ENCODE results near the gene ZNF341. TPM values are rescaled to one million over a fixed set of nuclear protein-coding genes. Genes with fewer than 3 reads are reported as not detected.

ZNF341 gene
- total RNA-seq, 2 experiments from 2014 or later, result 5.8 to 6.8 TPM

DNA sequence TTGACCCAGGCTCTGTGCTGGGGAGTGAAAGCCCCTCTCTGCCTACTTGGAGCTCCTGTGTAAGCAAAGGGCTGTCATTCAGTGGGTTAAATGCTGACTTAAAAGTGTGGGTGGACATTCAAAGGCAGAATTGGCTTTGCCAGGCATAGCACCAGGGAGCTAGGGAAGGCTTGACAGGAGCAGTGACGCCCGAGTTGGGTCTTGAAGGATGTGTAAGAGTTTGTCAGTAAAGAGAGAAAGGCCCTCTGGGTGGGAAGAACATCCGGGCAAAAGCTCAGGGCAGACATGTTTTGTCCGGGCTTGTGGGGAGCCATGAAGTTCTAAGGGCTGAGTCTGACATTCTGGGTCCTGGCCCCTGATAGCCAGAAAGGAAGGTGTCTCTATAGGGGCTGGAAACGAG lies 51.5 kb downstream of the ZNF341 start:
- Mint-ChIP-seq H3K4me3 (no peak overlapping the region), H3K9me3 (no peaks in the 10 kb centered on the region), H3K4me1 (ENCODE audit: low read depth) (peaks cover 10% of the 10 kb centered on the region), H3K27me3 (ENCODE audit: low read depth) (no peaks in the 10 kb centered on the region), H3K27ac (no peak overlapping the region), H3K36me3 (ENCODE audit: low read depth) (peaks cover 9% of the 10 kb centered on the region)
- no peak for DNase-seq
- CTCF ChIA-PET, result no interaction called here
- intact Hi-C loops (cut with micrococcal nuclease), result no loop called here

DNA sequence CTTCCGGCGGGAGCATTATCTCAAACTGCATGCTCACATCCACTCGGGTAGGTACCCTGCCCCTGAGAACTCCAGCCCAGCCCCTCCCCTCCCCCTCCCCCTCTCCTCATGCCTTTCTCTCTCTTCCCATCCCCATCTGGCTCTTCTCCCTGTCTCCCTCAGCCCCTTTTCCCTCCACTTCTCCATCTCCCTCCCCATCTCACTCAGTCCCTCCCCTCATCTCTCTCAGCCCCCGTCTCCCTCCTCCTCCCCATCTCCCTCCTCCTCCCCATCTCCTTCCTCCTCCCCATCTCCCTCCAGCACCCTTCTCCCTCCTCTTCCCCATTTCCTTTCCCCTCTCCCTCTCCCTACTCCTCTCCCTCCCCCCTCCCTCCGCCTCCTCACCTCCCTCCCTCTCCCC lies 52.0 kb downstream of the ZNF341 start:
- Mint-ChIP-seq H3K9me3 (no peaks in the 10 kb centered on the region), H3K4me1 (ENCODE audit: low read depth) (peaks cover 5% of the 10 kb centered on the region), H3K36me3 (ENCODE audit: low read depth) (peaks cover 10% of the 10 kb centered on the region), H3K27me3 (ENCODE audit: low read depth) (no peaks in the 10 kb centered on the region), H3K4me3 (no peak overlapping the region), H3K27ac (no peak overlapping the region)
- DNase-seq, result no peak
- CTCF ChIA-PET, result no interaction called here
- intact Hi-C loops (cut with micrococcal nuclease), result no loop called here

DNA sequence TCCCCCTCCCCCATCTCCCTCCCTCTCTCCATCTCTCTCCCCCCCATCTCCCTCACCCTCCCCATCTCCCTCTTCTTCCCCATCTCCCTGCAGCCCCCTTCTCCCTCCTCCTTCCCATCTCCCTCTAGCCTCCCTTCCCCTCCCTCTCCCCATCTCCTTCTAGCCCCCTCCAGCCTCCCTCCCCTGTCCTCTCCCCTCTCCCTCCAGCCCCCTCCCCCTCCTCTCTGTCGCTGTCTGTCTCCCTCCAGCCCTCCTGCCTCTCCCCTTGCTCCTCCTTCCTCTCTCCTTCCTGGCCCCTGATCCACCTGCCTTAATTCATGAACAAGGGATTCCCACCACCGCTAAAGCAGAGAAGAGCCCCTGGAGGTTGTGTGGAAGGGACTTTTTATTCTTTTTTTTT lies 52.4 kb downstream of the ZNF341 start:
- H3K36me3 Mint-ChIP-seq (ENCODE audit: low read depth), result peaks cover 8% of the 10 kb centered on the region
- H3K27ac Mint-ChIP-seq, result no peak overlapping the region

DNA sequence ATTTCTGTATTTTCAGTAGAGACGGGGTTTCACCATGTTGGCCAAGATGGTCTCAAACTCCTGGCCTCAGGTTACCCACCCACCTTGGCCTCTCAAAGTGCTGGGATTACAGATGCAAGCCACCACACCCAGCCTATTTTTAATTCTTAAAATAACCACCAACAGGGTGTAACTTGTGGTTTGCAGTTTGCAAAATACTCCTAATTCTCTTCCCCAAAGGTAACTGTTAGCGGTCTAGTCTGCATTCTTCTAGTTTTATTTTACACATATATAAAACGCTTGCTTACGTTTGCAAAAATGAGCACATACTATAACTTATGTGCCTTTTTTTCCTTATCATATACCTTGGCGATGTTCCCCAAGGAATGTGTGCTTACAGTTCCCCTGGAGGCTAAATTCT lies 53.7 kb downstream of the ZNF341 start:
- no peak for DNase-seq
- no peak overlapping the region for H3K27ac Mint-ChIP-seq
- no peaks in the 10 kb centered on the region for H3K4me1 Mint-ChIP-seq (ENCODE audit: low read depth)
- no peaks in the 10 kb centered on the region for H3K27me3 Mint-ChIP-seq (ENCODE audit: low read depth)
- CTCF ChIA-PET, result no interaction called here
- H3K4me3 Mint-ChIP-seq, result no peak overlapping the region
- H3K9me3 Mint-ChIP-seq, result no peaks in the 10 kb centered on the region
- intact Hi-C loops (cut with micrococcal nuclease), result no loop called here
- peaks cover 12% of the 10 kb centered on the region for H3K36me3 Mint-ChIP-seq (ENCODE audit: low read depth)

More for the DNA sequence above, 52.4 kb downstream of the ZNF341 start:
- CTCF ChIA-PET, result no interaction called here
- peaks cover under 1% of the 10 kb centered on the region for H3K4me1 Mint-ChIP-seq (ENCODE audit: low read depth)
- intact Hi-C loops (cut with micrococcal nuclease), result no loop called here
- DNase-seq, result no peak
- H3K27me3 Mint-ChIP-seq (ENCODE audit: low read depth), result no peaks in the 10 kb centered on the region
- no peak overlapping the region for H3K4me3 Mint-ChIP-seq
- no peaks in the 10 kb centered on the region for H3K9me3 Mint-ChIP-seq

DNA sequence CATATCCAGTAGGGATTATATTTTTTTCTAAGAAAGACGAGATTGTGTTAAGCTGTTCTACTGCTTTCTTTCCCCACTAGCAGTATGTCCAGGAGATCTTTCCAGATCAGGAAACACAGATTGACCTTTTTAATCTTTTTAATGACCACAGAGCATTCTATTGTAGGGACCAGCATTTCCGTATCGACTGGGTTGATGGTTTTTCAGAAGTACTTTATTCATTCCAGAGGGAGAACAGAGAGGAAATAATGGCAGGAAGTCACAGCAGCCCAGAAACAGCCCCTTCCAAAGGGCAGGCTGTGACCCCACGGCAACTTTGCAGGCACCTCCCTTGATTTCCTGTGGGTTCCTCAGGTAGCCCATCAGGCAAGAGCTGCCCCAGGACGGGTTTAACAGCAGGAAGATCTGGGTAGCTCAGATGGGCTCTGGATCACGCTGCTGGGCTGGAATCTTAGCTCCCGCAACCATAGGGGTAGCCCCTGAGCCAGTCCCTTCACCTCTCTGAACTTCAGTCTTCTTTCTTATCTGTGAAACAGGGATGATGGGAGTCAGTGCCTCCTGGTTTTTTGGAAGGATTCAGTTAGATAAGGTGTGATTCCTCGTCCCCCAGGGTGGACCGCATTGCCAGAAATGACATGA lies 55.6 kb downstream of the ZNF341 start:
- H3K4me1 Mint-ChIP-seq (ENCODE audit: low read depth), result no peaks in the 10 kb centered on the region
- intact Hi-C loops (cut with micrococcal nuclease), result no loop called here
- H3K36me3 Mint-ChIP-seq (ENCODE audit: low read depth), result peaks cover 13% of the 10 kb centered on the region
- H3K27ac Mint-ChIP-seq, result no peak overlapping the region
- CTCF ChIA-PET, result no interaction called here
- no peak overlapping the region for H3K4me3 Mint-ChIP-seq
- no peaks in the 10 kb centered on the region for H3K27me3 Mint-ChIP-seq (ENCODE audit: low read depth)
- no peak for DNase-seq
- no peaks in the 10 kb centered on the region for H3K9me3 Mint-ChIP-seq

DNA sequence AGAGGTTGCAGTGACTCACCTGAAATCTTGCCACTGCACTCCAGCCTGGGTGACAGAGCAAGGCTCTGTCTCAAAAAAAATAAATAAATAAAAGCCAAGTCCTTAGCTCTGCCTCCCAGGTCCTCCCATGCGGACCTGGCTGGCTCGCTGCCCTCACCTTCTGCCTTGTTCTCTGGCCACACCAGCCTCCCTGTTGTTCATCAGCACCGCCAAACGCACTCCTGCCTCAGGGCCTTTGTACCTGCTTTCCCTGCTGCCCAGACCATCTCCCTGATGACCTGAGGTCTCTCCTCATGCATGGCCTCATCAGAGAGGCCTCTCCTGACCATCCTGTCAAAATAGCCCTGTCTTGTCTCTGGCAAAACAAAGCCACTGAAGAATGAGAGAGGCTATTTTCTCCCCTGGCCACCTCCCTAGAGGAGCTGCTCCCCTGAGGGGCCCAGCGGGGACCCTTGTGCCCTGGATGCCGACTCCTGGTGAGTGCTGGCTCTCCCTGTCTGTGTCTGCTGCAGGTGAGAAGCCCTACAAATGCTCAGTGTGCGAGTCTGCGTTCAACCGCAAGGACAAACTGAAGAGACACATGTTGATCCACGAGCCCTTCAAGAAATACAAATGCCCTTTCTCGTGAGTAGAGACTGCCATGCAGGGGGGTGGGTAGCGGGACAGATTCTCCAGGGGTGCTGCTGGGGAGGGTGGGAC lies 56.7 kb downstream of the ZNF341 start:
- Mint-ChIP-seq H3K27ac (no peak overlapping the region), H3K9me3 (no peaks in the 10 kb centered on the region), H3K4me3 (no peak overlapping the region), H3K4me1 (ENCODE audit: low read depth) (no peaks in the 10 kb centered on the region), H3K27me3 (ENCODE audit: low read depth) (no peaks in the 10 kb centered on the region), H3K36me3 (ENCODE audit: low read depth) (peaks cover 10% of the 10 kb centered on the region)
- CTCF ChIA-PET, result interaction anchor here (0.7 kb wide), 1 partner anchor 98 kb away, joined by 3 read pairs; no protein-coding TSS in a partner anchor
- no peak for DNase-seq
- intact Hi-C loops (cut with micrococcal nuclease), result no loop called here

DNA sequence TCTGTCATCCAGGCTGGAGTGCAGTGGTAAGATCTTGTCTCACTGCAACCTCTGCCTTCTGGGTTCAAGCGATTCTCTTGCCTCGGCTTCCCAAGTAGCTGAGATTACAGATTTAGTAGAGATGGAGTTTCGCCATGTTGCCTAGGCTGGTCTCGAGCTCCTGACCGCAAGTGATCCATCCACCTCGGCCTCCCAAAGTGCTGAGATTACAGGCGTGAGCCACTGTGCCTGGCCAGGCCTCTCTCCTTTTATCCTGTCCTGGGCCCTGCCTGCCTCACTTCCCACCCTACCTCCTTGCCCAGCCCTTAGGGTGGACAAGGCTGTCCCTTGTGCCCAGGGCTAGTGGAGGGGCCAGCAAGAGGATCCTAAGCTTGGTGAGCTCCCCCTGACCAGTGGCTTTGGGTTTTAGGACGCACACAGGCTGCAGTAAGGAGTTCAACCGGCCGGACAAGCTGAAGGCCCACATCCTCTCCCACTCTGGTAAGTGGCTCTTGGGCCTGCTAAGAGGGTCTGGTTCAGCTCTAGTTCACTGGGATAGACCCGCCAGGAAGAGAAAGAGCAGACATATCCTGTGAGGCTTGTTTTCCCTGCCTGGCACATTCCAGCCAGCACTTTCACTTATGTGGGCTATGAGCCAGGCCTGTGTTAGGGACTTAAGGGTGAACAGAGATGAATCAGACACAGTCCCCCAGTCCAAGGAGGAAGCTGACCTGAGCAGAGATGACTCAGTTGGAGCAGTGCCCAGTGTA lies 57.5 kb downstream of the ZNF341 start:
- Mint-ChIP-seq H3K27me3 (ENCODE audit: low read depth) (no peaks in the 10 kb centered on the region), H3K36me3 (ENCODE audit: low read depth) (peaks cover 10% of the 10 kb centered on the region), H3K9me3 (no peaks in the 10 kb centered on the region), H3K4me1 (ENCODE audit: low read depth) (no peaks in the 10 kb centered on the region), H3K4me3 (no peak overlapping the region), H3K27ac (no peak overlapping the region)
- no peak for DNase-seq
- intact Hi-C loops (cut with micrococcal nuclease), result no loop called here
- CTCF ChIA-PET, result interaction anchor here (0.6 to 0.8 kb wide), 3 partner anchors 97 to 126 kb away, joined by 3 read pairs; no protein-coding TSS in a partner anchor

DNA sequence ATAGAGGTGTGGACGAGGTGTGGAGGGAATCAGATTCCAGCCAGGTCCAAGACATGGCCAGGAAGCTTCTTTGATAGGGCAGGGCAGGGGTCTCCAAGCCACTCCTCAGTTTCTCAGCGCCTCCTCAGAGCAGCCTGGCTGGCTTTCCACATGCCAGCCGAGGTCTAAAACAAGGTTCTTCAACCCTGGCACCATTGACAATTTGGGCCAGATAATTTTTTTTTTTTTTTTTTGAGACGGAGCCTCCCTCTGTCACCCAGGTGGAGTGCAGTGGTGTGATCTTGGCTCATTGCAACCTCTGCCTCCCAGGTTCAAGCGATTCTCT lies 58.0 kb downstream of the ZNF341 start:
- CTCF ChIA-PET, result interaction anchor here (0.6 to 0.8 kb wide), 2 partner anchors 115 to 125 kb away, joined by 3 read pairs; no protein-coding TSS in a partner anchor
- H3K27me3 Mint-ChIP-seq (ENCODE audit: low read depth), result no peaks in the 10 kb centered on the region
- DNase-seq, result no peak
- intact Hi-C loops (cut with micrococcal nuclease), result loop anchor here (5.0 kb wide), 1 partner anchor 52 kb away; no protein-coding TSS in a partner anchor
- no peaks in the 10 kb centered on the region for H3K4me1 Mint-ChIP-seq (ENCODE audit: low read depth)
- peaks cover 10% of the 10 kb centered on the region for H3K36me3 Mint-ChIP-seq (ENCODE audit: low read depth)
- H3K9me3 Mint-ChIP-seq, result no peaks in the 10 kb centered on the region
- no peak overlapping the region for H3K27ac Mint-ChIP-seq
- no peak overlapping the region for H3K4me3 Mint-ChIP-seq

DNA sequence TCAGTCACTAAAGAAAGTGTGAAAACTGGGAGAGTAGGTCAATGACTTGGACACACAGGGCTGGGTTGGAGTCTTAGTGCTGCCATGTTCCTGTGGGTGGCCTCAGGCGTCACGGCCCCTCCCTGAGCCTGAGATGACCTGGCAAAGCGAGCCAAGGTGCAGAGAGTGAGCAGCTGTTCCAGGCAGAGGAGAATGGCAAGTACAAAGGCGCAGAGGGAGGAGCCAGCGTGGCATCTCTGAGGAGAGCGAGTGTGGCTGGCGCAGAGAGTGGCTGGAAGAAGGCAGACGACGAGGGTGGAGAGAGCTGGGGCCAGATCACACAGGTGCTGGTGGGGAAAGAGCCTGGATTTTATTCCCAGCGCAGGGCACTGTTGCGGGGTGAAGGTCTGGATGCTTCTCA lies 58.8 kb downstream of the ZNF341 start:
- H3K4me3 Mint-ChIP-seq, result no peak overlapping the region
- peaks cover 10% of the 10 kb centered on the region for H3K36me3 Mint-ChIP-seq (ENCODE audit: low read depth)
- H3K4me1 Mint-ChIP-seq (ENCODE audit: low read depth), result no peaks in the 10 kb centered on the region
- CTCF ChIA-PET, result interaction anchor here (1.5 to 4.3 kb wide), 2 partner anchors 121 to 124 kb away, joined by 4 to 25 read pairs; no protein-coding TSS in a partner anchor
- no peaks in the 10 kb centered on the region for H3K27me3 Mint-ChIP-seq (ENCODE audit: low read depth)
- DNase-seq, result no peak
- H3K9me3 Mint-ChIP-seq, result no peaks in the 10 kb centered on the region
- intact Hi-C loops (cut with micrococcal nuclease), result loop anchor here (5.0 kb wide), 1 partner anchor 52 kb away; no protein-coding TSS in a partner anchor
- H3K27ac Mint-ChIP-seq, result no peak overlapping the region

DNA sequence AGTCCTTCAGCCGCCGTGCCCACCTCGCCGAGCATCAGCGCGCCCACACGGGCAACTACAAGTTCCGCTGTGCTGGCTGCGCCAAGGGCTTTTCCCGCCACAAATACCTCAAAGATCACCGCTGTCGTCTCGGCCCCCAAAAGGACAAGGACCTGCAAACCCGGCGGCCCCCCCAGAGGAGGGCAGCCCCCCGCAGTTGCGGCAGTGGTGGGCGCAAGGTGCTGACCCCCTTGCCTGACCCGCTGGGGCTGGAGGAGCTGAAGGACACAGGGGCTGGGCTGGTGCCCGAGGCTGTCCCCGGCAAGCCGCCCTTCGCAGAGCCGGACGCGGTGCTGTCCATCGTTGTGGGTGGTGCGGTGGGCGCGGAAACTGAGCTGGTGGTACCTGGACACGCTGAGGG lies 59.2 kb downstream of the ZNF341 start:
- no peak overlapping the region for H3K4me3 Mint-ChIP-seq
- CTCF ChIA-PET, result interaction anchor here (1.1 to 4.3 kb wide), 6 partner anchors 12 to 124 kb away, joined by 4 to 25 read pairs (median 6); no protein-coding TSS in a partner anchor
- intact Hi-C loops (cut with micrococcal nuclease), result loop anchor here (5.0 kb wide), 1 partner anchor 51 kb away; no protein-coding TSS in a partner anchor
- no peak overlapping the region for H3K27ac Mint-ChIP-seq
- peaks cover 10% of the 10 kb centered on the region for H3K36me3 Mint-ChIP-seq (ENCODE audit: low read depth)
- no peak for DNase-seq
- H3K4me1 Mint-ChIP-seq (ENCODE audit: low read depth), result no peaks in the 10 kb centered on the region
- no peaks in the 10 kb centered on the region for H3K9me3 Mint-ChIP-seq
- H3K27me3 Mint-ChIP-seq (ENCODE audit: low read depth), result no peaks in the 10 kb centered on the region

DNA sequence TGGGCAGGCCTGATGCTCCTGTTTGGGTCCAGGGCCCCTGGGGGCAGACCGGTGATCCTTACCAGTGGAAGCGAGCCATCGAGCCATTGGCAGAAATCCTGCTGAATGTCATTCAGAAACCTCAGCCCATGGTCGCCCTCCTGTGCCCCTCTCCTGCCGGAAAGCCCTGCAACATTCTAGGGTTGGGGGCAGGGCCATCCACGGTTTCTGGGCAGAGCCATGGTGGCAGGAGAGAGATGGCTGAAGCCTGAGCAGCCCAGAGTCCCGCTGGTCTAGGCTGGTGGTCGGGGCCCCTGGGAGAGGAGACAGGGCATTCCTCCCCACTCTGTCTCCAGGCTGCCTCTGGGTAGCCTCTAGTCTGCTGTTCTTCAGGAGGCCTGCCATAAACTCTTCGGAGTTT lies 59.7 kb downstream of the ZNF341 start:
- Mint-ChIP-seq H3K4me3 (no peak overlapping the region), H3K4me1 (ENCODE audit: low read depth) (no peaks in the 10 kb centered on the region), H3K27me3 (ENCODE audit: low read depth) (no peaks in the 10 kb centered on the region), H3K27ac (no peak overlapping the region), H3K9me3 (no peaks in the 10 kb centered on the region), H3K36me3 (ENCODE audit: low read depth) (peaks cover 10% of the 10 kb centered on the region)
- CTCF ChIA-PET, result interaction anchor here (0.6 to 4.3 kb wide), 22 partner anchors 10 to 386 kb away, joined by 3 to 25 read pairs (median 4); partner anchors contain the start of gene CHMP4B
- intact Hi-C loops (cut with micrococcal nuclease), result loop anchor here (5.0 kb wide), 1 partner anchor 51 kb away; no protein-coding TSS in a partner anchor
- DNase-seq, result no peak

DNA sequence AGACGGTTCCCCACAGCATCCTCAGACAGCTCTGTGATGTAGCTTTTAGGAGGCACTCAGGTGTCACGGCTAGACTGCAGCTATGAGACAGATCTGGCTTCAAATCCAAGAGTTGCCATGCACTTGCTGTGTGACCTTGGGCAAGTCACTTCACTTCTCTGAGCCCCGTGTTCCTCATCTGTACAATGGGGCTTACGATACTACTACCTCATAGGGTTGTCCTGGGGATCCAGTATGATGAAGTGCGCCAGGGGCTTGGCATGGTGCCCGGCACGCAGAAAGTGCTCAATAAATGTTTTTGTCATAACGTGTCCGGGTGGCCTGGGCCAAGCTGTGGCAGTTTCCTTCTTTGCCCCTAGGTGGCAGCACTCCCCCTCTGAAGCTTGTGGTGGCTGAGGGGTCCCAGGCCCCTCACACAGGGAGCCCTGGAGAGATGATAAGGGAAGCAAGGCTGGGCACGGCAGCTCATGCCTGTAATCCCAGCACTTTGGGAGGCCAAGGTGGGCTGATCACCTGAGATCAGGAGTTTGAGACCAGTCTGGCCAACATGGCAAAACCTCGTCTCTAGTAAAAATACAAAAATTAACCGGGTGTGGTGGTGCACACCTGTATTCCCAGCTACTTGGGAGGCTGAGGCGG lies 60.3 kb downstream of the ZNF341 start:
- Mint-ChIP-seq H3K4me3 (no peak overlapping the region), H3K9me3 (no peaks in the 10 kb centered on the region), H3K36me3 (ENCODE audit: low read depth) (peaks cover 10% of the 10 kb centered on the region), H3K27ac (no peak overlapping the region), H3K4me1 (ENCODE audit: low read depth) (no peaks in the 10 kb centered on the region), H3K27me3 (ENCODE audit: low read depth) (no peaks in the 10 kb centered on the region)
- intact Hi-C loops (cut with micrococcal nuclease), result loop anchor here (1.0 to 5.0 kb wide), 3 partner anchors 50 to 337 kb away; no protein-coding TSS in a partner anchor
- DNase-seq, result peak; percentile 60
- CTCF ChIA-PET, result interaction anchor here (0.6 to 4.3 kb wide), 29 partner anchors 9 to 386 kb away, joined by 3 to 25 read pairs (median 4); partner anchors contain the start of gene CHMP4B

All from activated naive CD4-positive, alpha-beta T cell treated with anti-CD3 and anti-CD28 coated beads for 36 hours (primary cell).